GM12878 (cell line): ENCODE measurements around the gene TROAP. TPM values are rescaled to one million over a fixed set of nuclear protein-coding genes. Genes with fewer than 3 reads are reported as not detected.

Experiments
- BCL11A ChIP-seq: IDR thresholded peaks from 2 replicates; pipeline ENCODE4 v1.6.1; 2011; ENCODE audit warnings: low read depth, low read length
- E2F4 ChIP-seq: IDR thresholded peaks from 2 replicates; pipeline ENCODE4 v1.6.1; 2012; ENCODE audit warnings: low read depth, low read length, improper control_type of control experiment
- GABPA ChIP-seq: IDR thresholded peaks from 2 replicates; pipeline ENCODE4 v1.6.1; 2014; ENCODE audit warnings: antibody characterized with exemption, low read depth, mild to moderate bottlenecking, inconsistent platforms
- GATAD2B ChIP-seq: fragments of 450-650 bp; conservative IDR thresholded peaks from 2 replicates; pipeline ENCODE4 v1.6.1; 2017; ENCODE audit warnings: low read depth, mild to moderate bottlenecking, moderate library complexity
- HDGF ChIP-seq: fragments of 450-650 bp; IDR thresholded peaks from 2 replicates; pipeline ENCODE4 v1.6.1; 2016; ENCODE audit warnings: antibody characterized with exemption
- KAT2A ChIP-seq: conservative IDR thresholded peaks from 2 replicates; pipeline ENCODE4 v1.6.1; 2011; ENCODE audit warnings: low read depth, low read length; ENCODE audit not compliant: control insufficient read depth
- MXI1 ChIP-seq: fragments of 150-350 bp; IDR thresholded peaks from 2 replicates; pipeline ENCODE4 v1.6.1; 2011; ENCODE audit warnings: low read depth, mild to moderate bottlenecking, inconsistent platforms, low read length, improper control_type of control experiment
- NFXL1 ChIP-seq: fragments of 450-650 bp; IDR thresholded peaks from 2 replicates; pipeline ENCODE4 v1.6.1; 2017; ENCODE audit warnings: antibody characterized with exemption, mild to moderate bottlenecking, borderline replicate concordance
- NFYB ChIP-seq: IDR thresholded peaks from 2 replicates; pipeline ENCODE4 v1.6.1; 2011; ENCODE audit warnings: low read depth, mild to moderate bottlenecking, low read length, improper control_type of control experiment, moderate library complexity; ENCODE audit not compliant: insufficient read depth
- NR2C2 ChIP-seq: IDR thresholded peaks from 2 replicates; pipeline ENCODE4 v1.6.1; 2011; ENCODE audit warnings: borderline replicate concordance, low read depth; ENCODE audit not compliant: control insufficient read depth, insufficient read length
- POU2F2 ChIP-seq: IDR thresholded peaks from 3 replicates; pipeline ENCODE4 v1.6.1; 2011; ENCODE audit warnings: low read depth, mild to moderate bottlenecking, low read length, borderline replicate concordance
- RAD51 ChIP-seq: fragments of 450-650 bp; IDR thresholded peaks from 2 replicates; pipeline ENCODE4 v1.6.1; 2016; ENCODE audit warnings: moderate library complexity, mild to moderate bottlenecking, inconsistent platforms
- RBBP5 ChIP-seq: fragments of 200-600 bp; sonication (generic); conservative IDR thresholded peaks from 2 replicates; pipeline ENCODE4 v1.6.1; 2016
- RELB ChIP-seq: fragments of 450-650 bp; IDR thresholded peaks from 2 replicates; pipeline ENCODE4 v1.6.1; 2017; ENCODE audit warnings: low read depth, mild to moderate bottlenecking, moderate library complexity
- SIN3A ChIP-seq: IDR thresholded peaks from 2 replicates; pipeline ENCODE4 v1.6.1; 2012; ENCODE audit warnings: low read depth, low read length, improper control_type of control experiment
- SIX5 ChIP-seq: IDR thresholded peaks from 2 replicates; pipeline ENCODE4 v1.6.1; 2011; ENCODE audit warnings: mild to moderate bottlenecking, low read depth, low read length, moderate library complexity; ENCODE audit not compliant: severe bottlenecking
- SMARCA5 ChIP-seq: fragments of 450-650 bp; IDR thresholded peaks from 2 replicates; pipeline ENCODE4 v1.6.1; 2017; ENCODE audit warnings: mild to moderate bottlenecking
- SP1 ChIP-seq: IDR thresholded peaks from one replicate; pipeline ENCODE4 v1.6.1; 2011; ENCODE audit warnings: low read depth, low read length
- SREBF2 ChIP-seq: IDR thresholded peaks from 2 replicates; pipeline ENCODE4 v1.6.1; 2012; ENCODE audit warnings: mild to moderate bottlenecking, low read length
- TCF7 ChIP-seq: IDR thresholded peaks from 2 replicates; pipeline ENCODE4 v1.6.1; 2014; ENCODE audit warnings: antibody characterized with exemption, borderline replicate concordance
- polyA plus RNA-seq, 11 experiments: library from polyadenylated mRNA; depleted of rRNA in 4 of 11; unstranded in 6 of 11; stranded (reverse) in 5 of 11; fragments of >200 nt; fragmentation: Nextera tagmentation in 4 of 11; fragmentation: Illumina TruSeq in 1 of 11; extraction: Ambion mirVana in 4 of 11; extraction: Trizol in 1 of 11; gene quantifications; 1 replicate in 1 of 11; 2 replicates in 10 of 11; pipeline versions ENCODE4 v1.2.1 to v1.2.3, GENCODE V29; 2011 to 2016; ENCODE audit warnings: inconsistent platforms in 2 of 11, missing spikeins in 2 of 11, low read depth in 1 of 11
- total RNA-seq, 4 experiments: library from RNA; depleted of rRNA in 3 of 4; stranded (reverse); fragments of >200 nt in 3 of 4; fragmentation: Illumina TruSeq in 1 of 4; extraction: Trizol in 1 of 4; gene quantifications; 2 replicates each; pipeline versions ENCODE4 v1.2.1 to v1.2.3, GENCODE V29; 2013 to 2021
- TF ChIP-seq, protein P1 (sequence below): fragments of 150-350 bp; IDR thresholded peaks from 2 replicates; pipeline ENCODE4 v1.6.1; 2014; ENCODE audit warnings: mild to moderate bottlenecking, low read depth, low read length
- TF ChIP-seq, protein P2 (sequence below): fragments of 450-650 bp; IDR thresholded peaks from 2 replicates; pipeline ENCODE4 v1.6.1; 2018; ENCODE audit warnings: mild to moderate bottlenecking, low read depth, moderate library complexity; ENCODE audit not compliant: partially characterized antibody
- TF ChIP-seq, protein P3 (sequence below): IDR thresholded peaks from 2 replicates; pipeline ENCODE4 v1.6.1; 2011; ENCODE audit warnings: mild to moderate bottlenecking, low read depth, low read length, moderate library complexity; ENCODE audit not compliant: insufficient replicate concordance

TROAP gene
- total and polyA plus RNA-seq, 10 of the 15 experiments (the other 5 are each of a cell fraction or from before 2014, with no cell fraction given) = 26.8 to 93.7 (median 52.6) TPM

GRCh38 chr12:49322708-49323523 is at the start of gene TROAP (continued):
- TF ChIP-seq E2F4 (peak; percentile 99), BCL11A (no peak), POU2F2 (0 out of 3 replicates have a peak, but pooled peaks have one; percentile 27), SP1 (peak; percentile 96), NFXL1 (no peak), NFYB (peak; percentile 95), SIN3A (peak; percentile 100), KAT2A (no peak), SREBF2 (no peak), RAD51 (no peak), HDGF (peak; percentile 83), SMARCA5 (0 out of 2 replicates have a peak, but pooled peaks have one; percentile 17), TCF7 (no peak), GATAD2B (0 out of 2 replicates have a peak, but pooled peaks have one; percentile 39), NR2C2 (no peak), RBBP5 (no peak), SIX5 (no peak), RELB (peak; percentile 95), MXI1 (peak; percentile 97), GABPA (no peak)
- TF ChIP-seq, protein P1, sequence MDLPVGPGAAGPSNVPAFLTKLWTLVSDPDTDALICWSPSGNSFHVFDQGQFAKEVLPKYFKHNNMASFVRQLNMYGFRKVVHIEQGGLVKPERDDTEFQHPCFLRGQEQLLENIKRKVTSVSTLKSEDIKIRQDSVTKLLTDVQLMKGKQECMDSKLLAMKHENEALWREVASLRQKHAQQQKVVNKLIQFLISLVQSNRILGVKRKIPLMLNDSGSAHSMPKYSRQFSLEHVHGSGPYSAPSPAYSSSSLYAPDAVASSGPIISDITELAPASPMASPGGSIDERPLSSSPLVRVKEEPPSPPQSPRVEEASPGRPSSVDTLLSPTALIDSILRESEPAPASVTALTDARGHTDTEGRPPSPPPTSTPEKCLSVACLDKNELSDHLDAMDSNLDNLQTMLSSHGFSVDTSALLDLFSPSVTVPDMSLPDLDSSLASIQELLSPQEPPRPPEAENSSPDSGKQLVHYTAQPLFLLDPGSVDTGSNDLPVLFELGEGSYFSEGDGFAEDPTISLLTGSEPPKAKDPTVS = no peak
- TF ChIP-seq, protein P2, sequence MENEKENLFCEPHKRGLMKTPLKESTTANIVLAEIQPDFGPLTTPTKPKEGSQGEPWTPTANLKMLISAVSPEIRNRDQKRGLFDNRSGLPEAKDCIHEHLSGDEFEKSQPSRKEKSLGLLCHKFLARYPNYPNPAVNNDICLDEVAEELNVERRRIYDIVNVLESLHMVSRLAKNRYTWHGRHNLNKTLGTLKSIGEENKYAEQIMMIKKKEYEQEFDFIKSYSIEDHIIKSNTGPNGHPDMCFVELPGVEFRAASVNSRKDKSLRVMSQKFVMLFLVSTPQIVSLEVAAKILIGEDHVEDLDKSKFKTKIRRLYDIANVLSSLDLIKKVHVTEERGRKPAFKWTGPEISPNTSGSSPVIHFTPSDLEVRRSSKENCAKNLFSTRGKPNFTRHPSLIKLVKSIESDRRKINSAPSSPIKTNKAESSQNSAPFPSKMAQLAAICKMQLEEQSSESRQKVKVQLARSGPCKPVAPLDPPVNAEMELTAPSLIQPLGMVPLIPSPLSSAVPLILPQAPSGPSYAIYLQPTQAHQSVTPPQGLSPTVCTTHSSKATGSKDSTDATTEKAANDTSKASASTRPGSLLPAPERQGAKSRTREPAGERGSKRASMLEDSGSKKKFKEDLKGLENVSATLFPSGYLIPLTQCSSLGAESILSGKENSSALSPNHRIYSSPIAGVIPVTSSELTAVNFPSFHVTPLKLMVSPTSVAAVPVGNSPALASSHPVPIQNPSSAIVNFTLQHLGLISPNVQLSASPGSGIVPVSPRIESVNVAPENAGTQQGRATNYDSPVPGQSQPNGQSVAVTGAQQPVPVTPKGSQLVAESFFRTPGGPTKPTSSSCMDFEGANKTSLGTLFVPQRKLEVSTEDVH = no peak
- TF ChIP-seq, protein P3, sequence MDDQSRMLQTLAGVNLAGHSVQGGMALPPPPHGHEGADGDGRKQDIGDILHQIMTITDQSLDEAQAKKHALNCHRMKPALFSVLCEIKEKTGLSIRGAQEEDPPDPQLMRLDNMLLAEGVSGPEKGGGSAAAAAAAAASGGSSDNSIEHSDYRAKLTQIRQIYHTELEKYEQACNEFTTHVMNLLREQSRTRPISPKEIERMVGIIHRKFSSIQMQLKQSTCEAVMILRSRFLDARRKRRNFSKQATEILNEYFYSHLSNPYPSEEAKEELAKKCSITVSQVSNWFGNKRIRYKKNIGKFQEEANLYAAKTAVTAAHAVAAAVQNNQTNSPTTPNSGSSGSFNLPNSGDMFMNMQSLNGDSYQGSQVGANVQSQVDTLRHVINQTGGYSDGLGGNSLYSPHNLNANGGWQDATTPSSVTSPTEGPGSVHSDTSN = no peak
